ENCODE results near the gene PRKRA. TPM values are rescaled to one million over a fixed set of nuclear protein-coding genes. Genes with fewer than 3 reads are reported as not detected.

Gene PRKRA
- total RNA-seq, 1 donor from 2014 or later = 135 TPM

DNA sequence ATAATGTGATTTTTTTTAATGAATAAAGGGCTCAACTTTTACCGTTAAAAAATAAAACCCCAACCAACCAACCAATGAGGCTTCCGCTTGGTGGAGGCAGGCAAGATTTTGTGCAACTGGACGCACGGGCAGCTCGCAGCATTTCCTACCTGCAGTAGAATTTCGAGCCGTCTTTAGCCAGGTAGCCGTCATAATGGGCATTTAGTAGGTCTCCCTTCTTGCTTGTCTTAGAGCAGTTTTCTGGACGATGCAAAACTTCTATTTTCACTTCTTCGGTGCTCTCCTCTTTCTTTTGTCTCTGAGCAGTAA lies 27.1 kb upstream of the PRKRA start:
- H4K20me1 ChIP-seq (ENCODE audit: low read depth) = peaks cover 17% of the 10 kb centered on the region
- H3K4me3 Mint-ChIP-seq = peak overlapping the region; percentile 92
- H3K27ac Mint-ChIP-seq = peak overlapping the region; percentile 94
- peak; percentile 30 for DNase-seq (ENCODE audit: low spot score)
- H3K4me3 ChIP-seq = peak overlapping the region; percentile 66
- no peaks in the 10 kb centered on the region for H3K9me3 ChIP-seq (ENCODE audit: low read depth)
- peaks cover 47% of the 10 kb centered on the region for H3K79me2 ChIP-seq (ENCODE audit: low read depth)
- H3F3A ChIP-seq (ENCODE audit: low read depth) = peaks cover 22% of the 10 kb centered on the region
- H3K9me3 Mint-ChIP-seq = no peaks in the 10 kb centered on the region
- no peak overlapping the region for H3K9ac ChIP-seq
- H3K36me3 Mint-ChIP-seq = no peaks in the 10 kb centered on the region
- H3K27ac ChIP-seq = no peak overlapping the region
- peaks cover 25% of the 10 kb centered on the region for H3K4me1 Mint-ChIP-seq
- H3K27me3 ChIP-seq = peaks cover 7% of the 10 kb centered on the region
- no peaks in the 10 kb centered on the region for H3K27me3 Mint-ChIP-seq (ENCODE audit: insufficient read depth, low read depth)
- no peaks in the 10 kb centered on the region for H3K36me3 ChIP-seq
- peaks cover 23% of the 10 kb centered on the region for H3K4me1 ChIP-seq
- peak overlapping the region; percentile 94 for H3K4me2 ChIP-seq
- peak overlapping the region; percentile 96 for H2AFZ ChIP-seq (replicated peaks)
- TF ChIP-seq EZH2phosphoT487 (IDR thresholded peaks at IDR 0.05) (no peak), EZH2 (IDR thresholded peaks at IDR 0.05) (no peak)
- TF ChIP-seq, protein P1, sequence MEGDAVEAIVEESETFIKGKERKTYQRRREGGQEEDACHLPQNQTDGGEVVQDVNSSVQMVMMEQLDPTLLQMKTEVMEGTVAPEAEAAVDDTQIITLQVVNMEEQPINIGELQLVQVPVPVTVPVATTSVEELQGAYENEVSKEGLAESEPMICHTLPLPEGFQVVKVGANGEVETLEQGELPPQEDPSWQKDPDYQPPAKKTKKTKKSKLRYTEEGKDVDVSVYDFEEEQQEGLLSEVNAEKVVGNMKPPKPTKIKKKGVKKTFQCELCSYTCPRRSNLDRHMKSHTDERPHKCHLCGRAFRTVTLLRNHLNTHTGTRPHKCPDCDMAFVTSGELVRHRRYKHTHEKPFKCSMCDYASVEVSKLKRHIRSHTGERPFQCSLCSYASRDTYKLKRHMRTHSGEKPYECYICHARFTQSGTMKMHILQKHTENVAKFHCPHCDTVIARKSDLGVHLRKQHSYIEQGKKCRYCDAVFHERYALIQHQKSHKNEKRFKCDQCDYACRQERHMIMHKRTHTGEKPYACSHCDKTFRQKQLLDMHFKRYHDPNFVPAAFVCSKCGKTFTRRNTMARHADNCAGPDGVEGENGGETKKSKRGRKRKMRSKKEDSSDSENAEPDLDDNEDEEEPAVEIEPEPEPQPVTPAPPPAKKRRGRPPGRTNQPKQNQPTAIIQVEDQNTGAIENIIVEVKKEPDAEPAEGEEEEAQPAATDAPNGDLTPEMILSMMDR (IDR thresholded peaks at IDR 0.05) = no peak

DNA sequence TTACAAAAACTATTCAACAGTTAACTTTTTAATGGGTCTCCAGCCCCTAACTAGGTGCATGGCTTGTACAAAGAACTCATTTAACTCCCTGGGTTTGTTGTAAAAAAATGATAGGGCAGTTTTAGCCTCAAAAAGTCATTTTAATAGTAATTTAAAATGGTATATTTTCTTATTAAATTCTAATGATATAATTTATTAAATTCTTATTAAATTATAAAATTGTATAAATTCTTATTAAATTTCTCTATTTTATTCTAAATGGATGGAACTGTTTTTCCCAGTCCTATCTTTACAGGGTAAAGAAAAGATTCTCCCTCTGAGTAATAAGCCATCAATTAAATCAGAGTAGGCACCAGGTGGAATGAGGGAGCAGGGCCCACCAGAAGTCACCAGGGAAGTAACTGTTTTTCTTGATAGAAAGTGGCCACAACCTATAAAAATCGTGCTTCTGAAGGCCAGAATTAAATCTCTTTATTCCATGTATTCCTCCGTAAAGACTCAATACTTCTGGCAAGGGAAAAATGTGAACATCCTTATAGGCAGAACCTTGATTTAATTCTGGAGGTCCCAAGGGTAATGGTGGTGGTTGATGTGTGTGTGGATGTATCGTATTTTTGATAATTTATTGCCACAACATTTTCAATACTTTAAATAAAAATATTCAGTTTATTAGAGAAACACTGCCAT lies 26.6 kb upstream of the PRKRA start:
- DNase-seq (ENCODE audit: low spot score) = no peak
- peak overlapping the region; percentile 92 for H3K4me3 Mint-ChIP-seq
- peak overlapping the region; percentile 9 for H3K9ac ChIP-seq
- H2AFZ ChIP-seq (replicated peaks) = peak overlapping the region; percentile 96
- H3K27me3 Mint-ChIP-seq (ENCODE audit: insufficient read depth, low read depth) = no peaks in the 10 kb centered on the region
- peaks cover 7% of the 10 kb centered on the region for H3K27me3 ChIP-seq
- peaks cover 17% of the 10 kb centered on the region for H4K20me1 ChIP-seq (ENCODE audit: low read depth)
- H3K9me3 ChIP-seq (ENCODE audit: low read depth) = no peaks in the 10 kb centered on the region
- no peaks in the 10 kb centered on the region for H3K36me3 ChIP-seq
- no peaks in the 10 kb centered on the region for H3K36me3 Mint-ChIP-seq
- H3K4me3 ChIP-seq = peak overlapping the region; percentile 66
- H3K27ac ChIP-seq = no peak overlapping the region
- H3K27ac Mint-ChIP-seq = no peak overlapping the region
- peaks cover 43% of the 10 kb centered on the region for H3K79me2 ChIP-seq (ENCODE audit: low read depth)
- TF ChIP-seq EZH2phosphoT487 (IDR thresholded peaks at IDR 0.05) (no peak), EZH2 (IDR thresholded peaks at IDR 0.05) (no peak)
- TF ChIP-seq, protein P1 (IDR thresholded peaks at IDR 0.05) = no peak
- H3K4me2 ChIP-seq = peak overlapping the region; percentile 94
- H3K4me1 Mint-ChIP-seq = peaks cover 22% of the 10 kb centered on the region
- H3K4me1 ChIP-seq = peaks cover 23% of the 10 kb centered on the region
- no peaks in the 10 kb centered on the region for H3K9me3 Mint-ChIP-seq
- peaks cover 22% of the 10 kb centered on the region for H3F3A ChIP-seq (ENCODE audit: low read depth)

DNA sequence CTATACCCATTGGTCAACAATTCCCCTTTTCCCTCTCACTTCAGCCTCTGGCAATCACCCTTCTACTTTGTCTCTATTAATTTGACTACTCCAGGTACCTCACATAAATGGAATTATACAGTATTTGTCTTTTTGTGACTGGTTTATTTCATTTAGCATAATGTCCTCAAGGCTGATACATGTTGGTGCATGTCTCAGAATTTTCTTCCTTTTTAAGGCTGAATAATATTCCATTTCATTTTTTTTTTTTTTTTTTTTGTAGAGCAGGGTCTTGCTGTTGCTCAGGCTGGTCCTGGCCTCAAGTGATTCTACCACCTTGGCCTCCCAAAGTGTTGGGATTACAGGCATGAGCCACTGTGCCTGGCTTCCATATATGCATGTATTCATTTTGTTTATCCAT lies 25.5 kb upstream of the PRKRA start:
- H3K79me2 ChIP-seq (ENCODE audit: low read depth) = peaks cover 31% of the 10 kb centered on the region

More for the DNA sequence above, 25.5 kb upstream of the PRKRA start:
- H3K36me3 ChIP-seq = no peaks in the 10 kb centered on the region
- Mint-ChIP-seq H3K36me3 (no peaks in the 10 kb centered on the region), H3K27me3 (ENCODE audit: insufficient read depth, low read depth) (no peaks in the 10 kb centered on the region), H3K4me1 (peaks cover 11% of the 10 kb centered on the region), H3K4me3 (peak overlapping the region; percentile 50), H3K27ac (no peak overlapping the region), H3K9me3 (no peaks in the 10 kb centered on the region)
- H2AFZ ChIP-seq (replicated peaks) = no peak overlapping the region
- no peaks in the 10 kb centered on the region for H3K9me3 ChIP-seq (ENCODE audit: low read depth)
- no peak overlapping the region for H3K9ac ChIP-seq
- peak overlapping the region; percentile 94 for H3K4me2 ChIP-seq
- peaks cover 6% of the 10 kb centered on the region for H4K20me1 ChIP-seq (ENCODE audit: low read depth)
- H3K4me3 ChIP-seq = peak overlapping the region; percentile 66
- peaks cover 13% of the 10 kb centered on the region for H3K4me1 ChIP-seq
- H3F3A ChIP-seq (ENCODE audit: low read depth) = peaks cover 22% of the 10 kb centered on the region
- TF ChIP-seq EZH2 (IDR thresholded peaks at IDR 0.05) (no peak), EZH2phosphoT487 (IDR thresholded peaks at IDR 0.05) (no peak)
- TF ChIP-seq, protein P1 (IDR thresholded peaks at IDR 0.05) = no peak
- DNase-seq (ENCODE audit: low spot score) = no peak
- H3K27ac ChIP-seq = no peak overlapping the region
- H3K27me3 ChIP-seq = peaks cover 7% of the 10 kb centered on the region
